Measurements from ENCODE around the gene ATF6B. TPM values are rescaled to one million over a fixed set of nuclear protein-coding genes. Genes with fewer than 3 reads are reported as not detected.
A peak's percentile ranks its signal among the peaks of the same experiment; 100 is the strongest.

Gene ATF6B
- total RNA-seq, 8 experiments from 2014 or later = 25.6 to 59.0 (median 45.1) TPM

- H3K4me3 ChIP-seq = no peak overlapping the region
- H3K27ac ChIP-seq = no peak overlapping the region
- no peaks in the 10 kb centered on the region for H3K4me1 ChIP-seq (replicated peaks in 1 of 2)
- in situ Hi-C loops (cut with MboI; ENCODE audit: low pct_unique_long_range_greater_than_20kb in 2 of 9, low sequenced_read_pairs in 9 of 9, unreplicated experiment in 9 of 9) = no loop called here
- peak in 3 of 8 experiments; percentile 4 to 11 (median 11) for ATAC-seq (replicated peaks in 6 of 8)
- 20 to 67% (median 63%) methylated on average over 1 to 2 of the region's 2 CpGs; no CpG with 5 or more reads in 6 of the 10 experiments for WGBS, 10 experiments
These were observed 40.3 kb upstream of the ATF6B start for GRCh38 chr6:32168350-32168749.

GRCh38 chr6:32167761-32168262 lies 39.8 kb upstream of the ATF6B start:
- no peaks in the 10 kb centered on the region for H3K4me1 ChIP-seq (replicated peaks in 1 of 2)
- peak in 1 of 8 experiments; percentile 3 for ATAC-seq (replicated peaks in 6 of 8)
- no peak overlapping the region for H3K4me3 ChIP-seq
- in situ Hi-C loops (cut with MboI; ENCODE audit: low pct_unique_long_range_greater_than_20kb in 2 of 9, low sequenced_read_pairs in 9 of 9, unreplicated experiment in 9 of 9) = no loop called here
- WGBS, 10 experiments = 38 to 96% (median 84%) methylated on average over 1 to 4 of the region's 6 CpGs; no CpG with 5 or more reads in 4 of the 10 experiments
- H3K27ac ChIP-seq = no peak overlapping the region

GRCh38 chr6:32167154-32167760 lies 39.2 kb upstream of the ATF6B start:
- peak in 4 of 8 experiments; percentile 13 to 18 (median 16) for ATAC-seq (replicated peaks in 6 of 8)
- in situ Hi-C loops (cut with MboI; ENCODE audit: low pct_unique_long_range_greater_than_20kb in 2 of 9, low sequenced_read_pairs in 9 of 9, unreplicated experiment in 9 of 9) = no loop called here
- H3K27ac ChIP-seq = no peak overlapping the region
- no peak overlapping the region for H3K4me3 ChIP-seq
- WGBS, 10 experiments = 80 to 92% (median 88%) methylated on average over 2 to 10 of the region's 32 CpGs; no CpG with 5 or more reads in 6 of the 10 experiments
- H3K4me1 ChIP-seq (replicated peaks in 1 of 2) = no peaks in the 10 kb centered on the region

- no peak overlapping the region for H3K27ac ChIP-seq
- in situ Hi-C loops (cut with MboI; ENCODE audit: low pct_unique_long_range_greater_than_20kb in 2 of 9, low sequenced_read_pairs in 9 of 9, unreplicated experiment in 9 of 9) = no loop called here
- WGBS, 10 experiments = 90 to 100% methylated on average over 3 to 7 of the region's 30 CpGs; no CpG with 5 or more reads in 8 of the 10 experiments
- H3K4me1 ChIP-seq (replicated peaks in 1 of 2) = no peaks in the 10 kb centered on the region
- no peak overlapping the region for H3K4me3 ChIP-seq
- ATAC-seq (replicated peaks in 6 of 8) = peak in 3 of 8 experiments; percentile 4 to 22 (median 10)
These were observed 38.5 kb upstream of the ATF6B start for GRCh38 chr6:32166411-32167061.

GRCh38 chr6:32164295-32164694 lies 36.2 kb upstream of the ATF6B start, which contains the start of gene EGFL8:
Gene EGFL8, plus strand, starts transcription at chr6:32164595. Its CDS starts 1,571 bp downstream, at chr6:32166166.
- H3K4me1 ChIP-seq (replicated peaks in 1 of 2) = no peaks in the 10 kb centered on the region
- no peak within 1 kb of the TSS for H3K4me3 ChIP-seq
- H3K27ac ChIP-seq = no peak within 1 kb of the TSS
- in situ Hi-C loops (cut with MboI; ENCODE audit: low pct_unique_long_range_greater_than_20kb in 2 of 9, low sequenced_read_pairs in 9 of 9, unreplicated experiment in 9 of 9) = no loop called here
- no peak for ATAC-seq (replicated peaks in 6 of 8)

GRCh38 chr6:32163559-32164258 lies 35.7 kb upstream of the ATF6B start:
- in situ Hi-C loops (cut with MboI; ENCODE audit: low pct_unique_long_range_greater_than_20kb in 2 of 9, low sequenced_read_pairs in 9 of 9, unreplicated experiment in 9 of 9) = no loop called here
- no peaks in the 10 kb centered on the region for H3K4me1 ChIP-seq (replicated peaks in 1 of 2)
- 72 to 100% (median 90%) methylated on average over 1 to 3 of the region's 7 CpGs; no CpG with 5 or more reads in 6 of the 10 experiments for WGBS, 10 experiments
- no peak overlapping the region for H3K27ac ChIP-seq
- ATAC-seq (replicated peaks in 6 of 8) = no peak
- no peak overlapping the region for H3K4me3 ChIP-seq

- Histone ChIP-seq H3K27ac (no peak overlapping the region), H3K4me3 (no peak overlapping the region), H3K4me1 (replicated peaks in 1 of 2) (peaks cover 7 to 10% of the 10 kb centered on the region in 2 donors)
- ATAC-seq (replicated peaks in 6 of 8) = no peak
- in situ Hi-C loops (cut with MboI; ENCODE audit: low pct_unique_long_range_greater_than_20kb in 2 of 9, low sequenced_read_pairs in 9 of 9, unreplicated experiment in 9 of 9) = no loop called here
These were observed 30.0 kb upstream of the ATF6B start for GRCh38 chr6:32158052-32158451.

GRCh38 chr6:32156891-32157290 lies 28.8 kb upstream of the ATF6B start:
- WGBS, 10 experiments = 80 to 100% (median 84%) methylated on average over 1 to 6 of the region's 9 CpGs; no CpG with 5 or more reads in 2 of the 10 experiments
- Histone ChIP-seq H3K4me3 (no peak overlapping the region), H3K27ac (no peak overlapping the region), H3K4me1 (replicated peaks in 1 of 2) (peaks cover 19 to 21% of the 10 kb centered on the region in 2 donors)
- in situ Hi-C loops (cut with MboI; ENCODE audit: low pct_unique_long_range_greater_than_20kb in 2 of 9, low sequenced_read_pairs in 9 of 9, unreplicated experiment in 9 of 9) = no loop called here
- ATAC-seq (replicated peaks in 6 of 8) = no peak

GRCh38 chr6:32154514-32155161 lies 26.6 kb upstream of the ATF6B start:
- ATAC-seq (replicated peaks in 6 of 8) = peak; percentile 8 to 62 (median 57)
- in situ Hi-C loops (cut with MboI; ENCODE audit: low pct_unique_long_range_greater_than_20kb in 2 of 9, low sequenced_read_pairs in 9 of 9, unreplicated experiment in 9 of 9) = no loop called here
- WGBS, 10 experiments = 0 to 100% (median 0%) methylated on average over 1 to 7 of the region's 34 CpGs; no CpG with 5 or more reads in 5 of the 10 experiments
- peak overlapping the region; percentile 54 to 85 (median 55) for H3K4me3 ChIP-seq
- H3K27ac ChIP-seq = peak overlapping the region; percentile 72 to 84
- peaks cover 24 to 28% of the 10 kb centered on the region in 2 donors for H3K4me1 ChIP-seq (replicated peaks in 1 of 2)

- peaks cover 24 to 28% of the 10 kb centered on the region in 2 donors for H3K4me1 ChIP-seq (replicated peaks in 1 of 2)
- peak; percentile 61 to 86 (median 80) for ATAC-seq (replicated peaks in 6 of 8)
- in situ Hi-C loops (cut with MboI; ENCODE audit: low pct_unique_long_range_greater_than_20kb in 2 of 9, low sequenced_read_pairs in 9 of 9, unreplicated experiment in 9 of 9) = no loop called here
- WGBS, 10 experiments = 0 to 3% (median 0%) methylated on average over 1 to 7 of the region's 52 CpGs; no CpG with 5 or more reads in 6 of the 10 experiments
- peak within 1 kb of the TSS; percentile 72 to 84 for H3K27ac ChIP-seq
- H3K4me3 ChIP-seq = peak within 1 kb of the TSS; percentile 54 to 85 (median 55)
These were observed 25.8 kb upstream of the ATF6B start, which contains the start of gene PPT2 for GRCh38 chr6:32153564-32154513. Gene PPT2, plus strand, starts transcription at chr6:32154141. Its CDS starts 454 bp downstream, at chr6:32154595.

- in situ Hi-C loops (cut with MboI; ENCODE audit: low pct_unique_long_range_greater_than_20kb in 2 of 9, low sequenced_read_pairs in 9 of 9, unreplicated experiment in 9 of 9) = no loop called here
- Histone ChIP-seq H3K27ac (peak overlapping the region; percentile 72 to 84), H3K4me1 (replicated peaks in 1 of 2) (peaks cover 24 to 28% of the 10 kb centered on the region in 2 donors), H3K4me3 (peak overlapping the region; percentile 54 to 85 (median 55))
- ATAC-seq (replicated peaks in 6 of 8) = peak; percentile 51 to 68 (median 60)
- 0 to 14% (median 9%) methylated on average over 1 to 18 of the region's 35 CpGs; no CpG with 5 or more reads in 4 of the 10 experiments for WGBS, 10 experiments
These were observed 24.9 kb upstream of the ATF6B start for GRCh38 chr6:32152769-32153563.

Data from motor neuron (in vitro differentiated cells).